ENCODE measurements around the gene CDIPT. TPM values are rescaled to one million over a fixed set of nuclear protein-coding genes. Genes with fewer than 3 reads are reported as not detected.

CDIPT gene
- total and polyA plus RNA-seq, 7 donors, result 24.7 to 54.3 (median 34.0) TPM

DNA sequence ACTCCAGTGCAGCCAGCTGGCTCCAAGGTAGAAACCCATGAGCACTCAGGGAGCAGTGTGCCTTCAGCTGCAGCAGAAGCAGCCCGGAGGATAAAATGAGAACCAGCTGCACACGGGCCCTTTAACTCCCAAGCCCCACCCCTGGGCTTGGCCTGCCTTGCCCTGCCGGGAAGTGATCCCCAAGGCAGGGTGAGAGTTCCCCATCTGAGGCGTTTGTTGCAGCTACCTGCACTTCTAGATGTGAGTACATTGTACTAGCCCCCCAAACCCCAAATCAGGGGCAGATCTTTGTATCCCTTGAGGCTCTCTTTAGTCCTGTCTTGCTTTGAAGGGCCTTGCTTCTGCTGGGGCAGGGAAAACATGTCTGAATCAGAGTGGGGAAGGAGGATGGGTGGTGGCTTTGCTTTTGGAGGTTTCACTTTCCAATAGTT, 42.7 kb downstream of the CDIPT start, which contains the start of gene MVP:
TSS of gene MVP (plus strand) at position 192 of the 431 bp plus-strand sequence. CDS start 10,088 bp downstream, outside the sequence.
- ATAC-seq, result peak; percentile 29 to 45 (median 34)
- WGBS, 3 donors, result 0 to 1% (median 0%) methylated on average over 4 of the region's 4 CpGs

DNA sequence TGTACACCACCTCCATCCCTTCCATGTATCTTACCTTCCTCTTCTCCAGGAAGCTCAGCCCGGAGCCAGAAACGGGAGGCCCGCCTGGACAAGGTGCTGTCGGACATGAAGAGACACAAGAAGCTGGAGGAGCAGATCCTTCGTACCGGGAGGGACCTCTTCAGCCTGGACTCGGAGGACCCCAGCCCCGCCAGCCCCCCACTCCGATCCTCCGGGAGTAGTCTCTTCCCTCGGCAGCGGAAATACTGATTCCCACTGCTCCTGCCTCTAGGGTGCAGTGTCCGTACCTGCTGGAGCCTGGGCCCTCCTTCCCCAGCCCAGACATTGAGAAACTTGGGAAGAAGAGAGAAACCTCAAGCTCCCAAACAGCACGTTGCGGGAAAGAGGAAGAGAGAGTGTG, 43.5 kb downstream of the CDIPT start:
- Histone ChIP-seq H3K9me3 (no peaks in the 10 kb centered on the region), H3K4me1 (peaks cover 45% of the 10 kb centered on the region), H3K27ac (peak overlapping the region; percentile 80), H3K27me3 (ENCODE audit: insufficient read depth in 3 of 3, low read length in 2 of 3) (no peaks in the 10 kb centered on the region), H3K36me3 (ENCODE audit: insufficient read depth in 1 of 2, low read depth in 1 of 2) (peaks cover 0 to 26% of the 10 kb centered on the region in 2 donors), H3K4me3 (no peak overlapping the region)
- intact Hi-C loops (cut with DNase I), result loop anchor here in 1 of 2 donors (5.0 kb wide), 1 partner anchor 43 kb away; the partner anchor contains the start of gene CDIPT
- DNase-seq (no peak), ATAC-seq (no peak)
- TF ChIP-seq CTCF (IDR thresholded peaks at IDR 0.05), result no peak
- WGBS, 3 donors, result 74 to 86% (median 82%) methylated on average over 15 of the region's 15 CpGs

More for the DNA sequence above, 42.7 kb downstream of the CDIPT start, which contains the start of gene MVP:
- Histone ChIP-seq H3K9me3 (no peaks in the 10 kb centered on the region), H3K36me3 (ENCODE audit: insufficient read depth in 1 of 2, low read depth in 1 of 2) (peaks cover 0 to 26% of the 10 kb centered on the region in 2 donors), H3K27me3 (ENCODE audit: insufficient read depth in 3 of 3, low read length in 2 of 3) (no peaks in the 10 kb centered on the region), H3K4me3 (peak within 1 kb of the TSS; percentile 69), H3K4me1 (peaks cover 48% of the 10 kb centered on the region), H3K27ac (peak within 1 kb of the TSS; percentile 80)
- DNase-seq, result peak; percentile 68 to 73
- intact Hi-C loops (cut with DNase I), result no loop called here
- TF ChIP-seq CTCF (IDR thresholded peaks at IDR 0.05), result no peak

DNA sequence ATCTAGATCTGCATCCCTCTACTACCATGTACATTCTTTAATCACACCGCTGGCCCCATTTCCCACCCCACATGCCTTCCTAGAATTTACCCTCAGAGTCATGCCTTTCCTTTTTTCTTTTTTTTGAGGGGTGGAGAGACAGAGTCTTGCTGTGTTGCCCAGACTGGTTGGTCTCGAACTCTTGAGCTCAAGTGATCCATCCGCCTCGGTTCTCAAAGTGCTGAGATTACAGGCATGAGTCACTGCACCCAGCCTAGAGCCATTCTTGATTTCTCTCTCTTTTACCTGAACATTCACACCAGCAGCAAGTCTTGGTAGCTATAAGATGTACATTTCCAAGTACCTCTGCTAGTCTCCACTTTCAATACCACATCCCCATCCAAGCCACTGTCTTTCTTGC, 44.9 kb downstream of the CDIPT start:
- H3K27ac ChIP-seq, result no peak overlapping the region

GRCh38 chr16:29816694-29817441, 46.2 kb downstream of the CDIPT start:
- peak; percentile 10 to 39 (median 28) for ATAC-seq
- WGBS, 3 donors, result 3 to 6% (median 3%) methylated on average over 33 to 37 of the region's 37 CpGs

More for the DNA sequence above, 44.9 kb downstream of the CDIPT start:
- ATAC-seq, result no peak
- Histone ChIP-seq H3K27me3 (ENCODE audit: insufficient read depth in 3 of 3, low read length in 2 of 3) (no peaks in the 10 kb centered on the region), H3K4me3 (no peak overlapping the region), H3K36me3 (ENCODE audit: insufficient read depth in 1 of 2, low read depth in 1 of 2) (peaks cover 0 to 26% of the 10 kb centered on the region in 2 donors), H3K4me1 (peaks cover 41% of the 10 kb centered on the region), H3K9me3 (no peaks in the 10 kb centered on the region)
- DNase-seq, result no peak
- TF ChIP-seq CTCF (IDR thresholded peaks at IDR 0.05), result no peak
- intact Hi-C loops (cut with DNase I), result loop anchor here in 1 of 2 donors (5.0 kb wide), 1 partner anchor 44 kb away; the partner anchor contains the start of gene CDIPT
- WGBS, 3 donors, result 90 to 94% (median 90%) methylated on average over 4 of the region's 4 CpGs

More at GRCh38 chr16:29816694-29817441, 46.2 kb downstream of the CDIPT start:
- Histone ChIP-seq H3K27ac (peak overlapping the region; percentile 97), H3K4me3 (peak overlapping the region; percentile 90), H3K4me1 (peaks cover 34% of the 10 kb centered on the region), H3K36me3 (ENCODE audit: insufficient read depth in 1 of 2, low read depth in 1 of 2) (peaks cover 0 to 26% of the 10 kb centered on the region in 2 donors), H3K9me3 (no peaks in the 10 kb centered on the region), H3K27me3 (ENCODE audit: insufficient read depth in 3 of 3, low read length in 2 of 3) (no peaks in the 10 kb centered on the region)
- intact Hi-C loops (cut with DNase I), result loop anchor here (2.0 to 5.0 kb wide), 2 partner anchors 32 to 45 kb away; partner anchors contain the start of gene CDIPT (in 1 of the 2)
- TF ChIP-seq CTCF (IDR thresholded peaks at IDR 0.05), result no peak
- DNase-seq, result peak; percentile 61 to 77

Measured in psoas muscle (tissue), 8 donors.